ENCODE measurements around the gene KIF6. TPM values are rescaled to one million over a fixed set of nuclear protein-coding genes. Genes with fewer than 3 reads are reported as not detected.
"Not testable (repeated sequence)": the region's sequence is repeated elsewhere in the genome, so short reads cannot be mapped to it uniquely, and the experiment has no call there.

Gene KIF6
- total RNA-seq, 1 donor from 2014 or later: 0.26 TPM

- DNase-seq (ENCODE audit: low spot score): no peak
Observed at GRCh38 chr6:39508515-39508914, 216.7 kb downstream of the KIF6 start.

GRCh38 chr6:39507331-39507998 lies 217.7 kb downstream of the KIF6 start:
- no peak for DNase-seq (ENCODE audit: low spot score)

- not testable (repeated sequence) for DNase-seq (ENCODE audit: low spot score)
Observed at GRCh38 chr6:39502362-39502955, 222.7 kb downstream of the KIF6 start.

DNA sequence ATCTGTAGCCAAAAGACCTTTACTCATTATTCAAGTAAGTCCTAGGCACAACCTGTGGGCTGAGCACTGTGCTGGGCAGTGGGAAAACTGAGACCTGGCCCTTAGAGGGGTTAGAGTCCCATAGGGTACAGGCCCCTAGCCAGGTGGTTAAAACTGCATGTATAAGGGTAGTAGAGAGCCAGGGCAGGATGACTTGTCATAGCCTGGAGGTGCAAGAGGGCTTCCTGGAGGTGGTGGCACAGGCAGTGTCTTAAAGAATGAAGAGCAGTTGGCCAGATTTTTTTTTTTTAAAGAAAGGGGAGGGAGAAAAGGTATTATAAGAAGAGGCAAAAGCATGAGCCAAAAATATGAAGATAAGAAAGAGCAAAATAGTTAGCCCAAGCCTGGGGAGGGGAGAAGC lies 226.2 kb downstream of the KIF6 start:
- no peak for DNase-seq (ENCODE audit: low spot score)

GRCh38 chr6:39498096-39498495 lies 227.1 kb downstream of the KIF6 start:
- no peak for DNase-seq (ENCODE audit: low spot score)

- no peak for DNase-seq (ENCODE audit: low spot score)
Observed at GRCh38 chr6:39496915-39497314, 228.3 kb downstream of the KIF6 start.

GRCh38 chr6:39496456-39496855 lies 228.8 kb downstream of the KIF6 start:
- DNase-seq (ENCODE audit: low spot score): no peak

DNA sequence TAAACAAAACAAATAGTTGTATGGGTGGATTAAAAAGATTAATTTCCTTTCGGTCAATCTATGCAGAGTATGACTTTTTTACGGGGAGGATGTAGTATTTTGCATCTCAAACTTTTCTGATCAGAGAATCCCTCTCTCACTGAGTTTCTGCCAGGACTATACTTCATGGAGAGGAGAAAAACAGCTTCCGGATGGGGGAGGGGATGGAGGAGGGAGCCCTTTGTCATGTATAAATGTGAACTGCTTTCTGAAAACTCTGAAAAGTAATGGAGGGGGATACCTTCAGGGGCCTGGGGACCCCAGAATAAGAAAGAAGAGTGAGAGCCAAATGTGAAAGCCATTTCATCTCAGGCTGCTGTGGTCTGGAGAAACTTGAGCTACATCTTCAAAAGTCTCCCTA lies 229.6 kb downstream of the KIF6 start:
- no peak for DNase-seq (ENCODE audit: low spot score)

- DNase-seq (ENCODE audit: low spot score): no peak
Observed at GRCh38 chr6:39494998-39495397, 230.2 kb downstream of the KIF6 start.

DNA sequence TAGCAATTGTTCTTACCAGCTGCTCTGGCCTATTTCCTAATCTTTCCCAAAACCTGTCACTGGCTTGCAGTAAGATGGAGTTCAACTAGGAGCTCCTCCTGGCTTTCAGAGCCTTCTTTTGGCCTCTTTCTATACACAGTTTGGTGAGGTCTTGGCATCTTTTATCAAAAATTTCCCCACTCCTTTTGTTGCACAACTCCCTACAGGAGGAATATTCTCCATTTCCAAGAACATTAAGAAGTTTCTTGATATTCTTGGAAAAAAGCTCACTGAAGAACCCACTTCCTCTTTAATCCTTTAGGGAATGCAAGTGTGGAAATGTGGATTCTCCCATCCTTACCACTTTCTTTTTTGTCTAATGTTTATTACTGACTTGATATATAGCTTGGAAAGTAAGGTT lies 231.4 kb downstream of the KIF6 start:
- no peak for DNase-seq (ENCODE audit: low spot score)

DNA sequence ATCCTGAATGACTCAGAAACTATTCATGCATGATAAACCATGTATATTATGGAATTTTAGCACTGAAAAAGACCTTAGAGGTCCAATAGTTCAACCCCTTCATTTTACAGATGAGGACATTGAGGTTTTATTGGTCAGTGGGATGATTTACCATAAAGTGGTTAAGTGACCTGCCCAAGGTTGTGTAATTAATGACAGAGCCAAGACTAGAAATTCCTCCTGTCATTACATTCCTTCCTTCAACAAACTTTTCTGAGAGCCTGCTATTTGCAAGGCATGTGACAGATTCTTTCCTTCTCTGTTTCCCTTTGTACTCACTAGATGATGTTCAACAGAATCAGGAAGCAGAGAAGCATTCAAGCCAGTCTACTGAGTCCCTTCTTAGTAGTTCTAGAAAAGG lies 232.0 kb downstream of the KIF6 start:
- DNase-seq (ENCODE audit: low spot score): no peak

GRCh38 chr6:39490108-39490507 lies 235.1 kb downstream of the KIF6 start:
- no peak for DNase-seq (ENCODE audit: low spot score)

GRCh38 chr6:39488255-39488879 lies 236.8 kb downstream of the KIF6 start:
- DNase-seq (ENCODE audit: low spot score): no peak

DNA sequence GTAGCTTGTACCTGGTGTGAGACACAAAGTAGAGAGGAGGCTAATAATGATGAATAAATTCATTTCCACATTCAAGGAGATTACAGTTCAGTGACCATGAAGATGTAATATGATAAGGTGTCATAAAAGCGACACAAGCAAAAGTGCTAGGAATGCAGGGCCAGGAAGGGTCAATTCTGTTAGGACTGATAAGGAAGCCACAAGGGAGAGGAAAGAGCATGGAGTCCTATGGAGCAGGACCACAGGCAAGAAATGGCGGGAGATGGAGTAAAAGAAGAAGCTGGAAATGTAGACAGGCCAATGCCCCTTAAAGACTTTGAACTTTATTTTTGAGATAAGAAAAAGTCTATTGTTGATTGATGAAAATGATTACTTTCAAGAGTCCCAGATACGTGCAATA lies 240.9 kb downstream of the KIF6 start:
- no peak for DNase-seq (ENCODE audit: low spot score)

DNA sequence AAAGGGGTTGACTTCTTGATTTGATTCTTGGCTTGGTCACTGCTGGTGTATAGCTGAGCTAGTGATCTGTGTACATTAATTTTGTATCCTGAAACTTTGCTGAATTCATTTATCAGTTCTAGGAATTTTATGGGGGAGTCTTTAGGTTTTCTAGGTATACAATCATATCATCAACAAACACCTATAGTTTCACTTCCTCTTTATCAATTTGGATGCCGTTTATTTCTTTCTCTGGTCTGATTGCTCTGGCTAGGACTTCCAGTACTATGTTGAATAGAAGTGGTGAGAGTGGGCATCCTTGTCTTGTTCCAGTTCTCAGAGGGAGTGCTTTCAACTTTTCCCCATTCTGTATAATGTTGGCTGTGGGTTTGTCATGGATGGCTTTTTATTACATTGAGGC lies 245.4 kb downstream of the KIF6 start:
- not testable (repeated sequence) for DNase-seq (ENCODE audit: low spot score)

- DNase-seq (ENCODE audit: low spot score): no peak
Observed at GRCh38 chr6:39476670-39477069, 248.5 kb downstream of the KIF6 start.

- no peak for DNase-seq (ENCODE audit: low spot score)
Observed at GRCh38 chr6:39476151-39476550, 249.1 kb downstream of the KIF6 start.

DNA sequence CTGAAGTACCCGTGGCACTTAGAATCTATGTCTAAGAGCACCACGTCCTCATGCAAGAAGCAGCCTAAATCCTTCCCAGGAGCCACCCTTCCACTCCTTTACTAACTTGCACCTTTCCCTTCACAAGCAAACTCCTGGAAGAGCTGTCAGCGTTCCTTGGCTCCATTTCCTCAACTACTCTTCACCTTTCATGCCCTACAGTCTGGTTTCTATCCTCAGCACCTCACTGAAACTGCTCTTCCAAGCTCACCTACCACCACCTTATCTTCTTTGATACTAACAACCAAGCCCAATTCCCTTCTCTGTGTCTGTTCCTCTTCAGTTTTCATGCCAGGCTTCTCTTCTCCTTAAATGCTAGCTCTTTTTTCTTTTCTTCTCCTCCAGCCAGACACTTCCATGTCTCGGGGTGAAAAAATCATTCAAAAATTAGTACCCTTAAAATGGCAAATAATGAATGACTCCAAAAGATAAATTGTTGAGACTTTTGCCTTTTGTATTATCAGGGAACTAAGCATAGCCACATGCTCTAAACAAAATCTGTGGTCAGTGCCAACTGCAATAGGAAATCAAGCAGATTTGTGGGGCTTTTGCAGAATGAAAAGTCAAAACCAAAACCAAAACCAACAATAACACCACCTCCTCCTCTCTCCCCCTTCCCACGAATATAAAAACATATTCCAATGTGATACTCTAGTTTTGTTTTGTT lies 253.1 kb downstream of the KIF6 start:
- DNase-seq (ENCODE audit: low spot score): no peak

DNA sequence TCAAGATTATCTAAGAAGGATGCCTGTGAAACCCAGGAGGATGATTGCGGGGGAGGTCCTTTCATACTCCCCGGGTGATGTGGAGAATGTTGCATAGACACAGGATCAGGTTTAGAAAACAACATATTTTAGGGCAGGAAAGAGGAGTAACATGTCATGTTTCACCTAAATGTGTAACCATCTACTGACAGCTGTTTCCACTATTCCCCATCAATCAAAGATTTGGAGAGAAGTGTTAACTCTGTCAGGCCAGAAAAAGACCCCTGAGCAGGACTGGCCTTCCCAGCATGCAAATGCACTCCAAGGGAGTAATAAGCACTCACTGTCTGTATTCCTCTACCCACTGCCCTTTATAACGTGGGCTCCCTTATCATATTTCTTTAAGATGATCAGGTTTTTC lies 254.7 kb downstream of the KIF6 start:
- DNase-seq (ENCODE audit: low spot score): no peak

GRCh38 chr6:39468385-39468784 lies 256.8 kb downstream of the KIF6 start:
- DNase-seq (ENCODE audit: low spot score): no peak

GRCh38 chr6:39466631-39467030 lies 258.6 kb downstream of the KIF6 start:
- DNase-seq (ENCODE audit: low spot score): no peak

DNA sequence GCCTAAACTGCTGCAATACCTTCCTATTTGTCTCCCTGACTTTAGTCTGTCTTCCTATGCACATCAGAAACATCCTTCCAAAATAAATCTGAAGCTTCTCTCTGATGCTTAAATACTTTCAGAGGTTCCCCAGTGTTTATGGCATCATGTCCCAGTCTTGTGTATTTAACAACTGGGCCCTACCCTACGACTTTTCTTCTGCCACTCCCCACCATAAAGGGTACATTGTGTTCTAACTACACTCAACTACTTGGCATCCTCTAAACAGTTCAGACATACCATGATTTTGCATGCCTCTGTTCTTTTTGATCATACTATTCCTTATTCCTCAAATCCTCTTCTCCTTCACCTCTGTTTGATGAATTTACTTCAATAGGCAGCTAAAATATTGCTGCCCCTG lies 259.7 kb downstream of the KIF6 start:
- no peak for DNase-seq (ENCODE audit: low spot score)
